Uterus (tissue), 4 donors: ENCODE measurements around the gene LBP. TPM values are rescaled to one million over a fixed set of nuclear protein-coding genes. Genes with fewer than 3 reads are reported as not detected.

ENCODE experiments used
- DNase-seq, 2 donors: peaks; one replicate each; pipeline ENCODE4 v3.0.0-alpha.2; 2019 to 2020
- H3K27ac ChIP-seq, 2 donors: fragments of 200-600 bp; sonication (generic); 1 replicate in 1 of 2; 2 replicates in 1 of 2; pipeline ENCODE4 v1.5.1; 2016 to 2018
- H3K27me3 ChIP-seq, 2 donors: fragments of 200-600 bp; sonication (generic); one replicate each; pipeline ENCODE4 v1.5.1; 2018 to 2019; ENCODE audit warnings: control low read depth in 1 of 2
- H3K36me3 ChIP-seq, 2 donors: fragments of 200-600 bp; sonication (generic); one replicate each; pipeline ENCODE4 v1.5.1; 2019; ENCODE audit warnings: control low read depth in 1 of 2
- H3K4me1 ChIP-seq, 2 donors: fragments of 200-600 bp; sonication (generic); one replicate each; pipeline ENCODE4 v1.5.1; 2018 to 2019; ENCODE audit warnings: control low read depth in 1 of 2
- H3K4me3 ChIP-seq, 2 donors: fragments of 200-600 bp; sonication (generic); 1 replicate in 1 of 2; 2 replicates in 1 of 2; pipeline ENCODE4 v1.5.1; 2018 to 2019; ENCODE audit warnings: mild to moderate bottlenecking in 1 of 2
- H3K9me3 ChIP-seq, 2 donors: fragments of 200-600 bp; sonication (generic); one replicate each; pipeline ENCODE4 v1.5.1; 2019; ENCODE audit warnings: control low read depth in 1 of 2
- POLR2A ChIP-seq, 2 donors: fragments of 450-650 bp; IDR thresholded peaks; one replicate each; pipeline ENCODE4 v1.6.1; 2016; ENCODE audit warnings: antibody characterized with exemption in 2 of 2, mild to moderate bottlenecking in 1 of 2, moderate library complexity in 1 of 2
- intact Hi-C: fragments of 100-400 bp; cut with DNase I; formaldehyde crosslinking; loops from one replicate; pipeline ENCODE4 v1.15.1; 2023; ENCODE audit warnings: low total_unique reads
- total RNA-seq, 4 donors: library from RNA; depleted of rRNA in 3 of 4; stranded (reverse); fragments of >200 nt in 3 of 4; gene quantifications; one replicate each; pipeline versions ENCODE4 v1.1.0 to v1.2.4, GENCODE V29; 2014 to 2023
- TF ChIP-seq, protein P1 (sequence below), 4 experiments: fragments of 200-600 bp in 2 of 4; fragments of 450-650 bp in 2 of 4; sonication (generic) in 2 of 4; IDR thresholded peaks; one replicate each; pipeline ENCODE4 v1.5.1; 2016 to 2019; ENCODE audit warnings: antibody characterized with exemption in 4 of 4, mild to moderate bottlenecking in 2 of 4, moderate library complexity in 1 of 4
- donor health status: DM: yes; HTN: yes; CAD: no.

Gene LBP
- total RNA-seq, 4 donors from 2014 or later: not detected

DNA sequence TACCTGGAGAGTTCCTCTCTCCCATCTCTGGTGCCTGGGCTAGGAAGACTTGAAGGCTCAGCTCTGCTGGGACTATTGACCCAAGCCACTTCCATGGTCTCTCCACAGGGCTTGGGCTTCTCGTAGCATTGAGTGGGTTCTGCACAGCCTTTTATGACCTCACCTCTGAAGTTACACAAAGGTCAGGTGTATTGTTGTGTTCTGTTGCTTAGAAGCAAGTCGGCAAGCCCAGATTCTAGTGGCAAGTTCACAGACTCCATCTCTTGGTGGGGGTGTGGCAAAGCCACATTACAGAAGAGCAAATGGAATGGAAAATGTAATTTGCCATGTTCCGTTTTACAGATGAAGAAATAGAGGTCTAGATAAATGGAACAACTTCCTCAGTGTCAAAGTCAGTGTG is 28.9 kb upstream of the LBP start:
- Histone ChIP-seq H3K9me3 (no peaks in the 10 kb centered on the region), H3K4me1 (no peaks in the 10 kb centered on the region), H3K27me3 (no peaks in the 10 kb centered on the region), H3K36me3 (no peaks in the 10 kb centered on the region), H3K4me3 (no peak overlapping the region), H3K27ac (no peak overlapping the region)
- no peak for DNase-seq
- TF ChIP-seq POLR2A (IDR thresholded peaks at IDR 0.05): no peak
- TF ChIP-seq, protein P1, sequence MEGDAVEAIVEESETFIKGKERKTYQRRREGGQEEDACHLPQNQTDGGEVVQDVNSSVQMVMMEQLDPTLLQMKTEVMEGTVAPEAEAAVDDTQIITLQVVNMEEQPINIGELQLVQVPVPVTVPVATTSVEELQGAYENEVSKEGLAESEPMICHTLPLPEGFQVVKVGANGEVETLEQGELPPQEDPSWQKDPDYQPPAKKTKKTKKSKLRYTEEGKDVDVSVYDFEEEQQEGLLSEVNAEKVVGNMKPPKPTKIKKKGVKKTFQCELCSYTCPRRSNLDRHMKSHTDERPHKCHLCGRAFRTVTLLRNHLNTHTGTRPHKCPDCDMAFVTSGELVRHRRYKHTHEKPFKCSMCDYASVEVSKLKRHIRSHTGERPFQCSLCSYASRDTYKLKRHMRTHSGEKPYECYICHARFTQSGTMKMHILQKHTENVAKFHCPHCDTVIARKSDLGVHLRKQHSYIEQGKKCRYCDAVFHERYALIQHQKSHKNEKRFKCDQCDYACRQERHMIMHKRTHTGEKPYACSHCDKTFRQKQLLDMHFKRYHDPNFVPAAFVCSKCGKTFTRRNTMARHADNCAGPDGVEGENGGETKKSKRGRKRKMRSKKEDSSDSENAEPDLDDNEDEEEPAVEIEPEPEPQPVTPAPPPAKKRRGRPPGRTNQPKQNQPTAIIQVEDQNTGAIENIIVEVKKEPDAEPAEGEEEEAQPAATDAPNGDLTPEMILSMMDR (IDR thresholded peaks at IDR 0.05): no peak
- intact Hi-C loops: no loop called here

DNA sequence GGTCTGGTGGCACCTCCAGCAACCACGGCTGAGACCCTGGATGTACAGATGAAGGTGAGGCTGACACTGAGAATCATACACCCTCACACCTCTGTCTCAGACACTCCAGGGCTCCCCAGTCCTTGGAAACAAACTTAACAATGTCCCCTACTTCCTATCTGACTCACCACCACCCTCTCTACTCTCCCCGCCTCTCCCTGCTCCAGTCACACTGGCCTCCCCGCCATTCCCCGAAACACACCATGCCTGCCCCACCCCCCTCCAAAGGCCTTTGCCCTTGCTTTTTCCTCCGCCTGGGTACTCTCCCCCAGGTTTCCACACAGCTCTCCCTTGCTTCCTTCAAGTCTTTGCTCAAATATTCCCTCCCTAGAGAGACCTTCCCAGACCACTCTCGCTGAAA is 26.1 kb upstream of the LBP start:
- no peaks in the 10 kb centered on the region for H3K4me1 ChIP-seq
- no peaks in the 10 kb centered on the region for H3K36me3 ChIP-seq
- H3K4me3 ChIP-seq: no peak overlapping the region
- intact Hi-C loops: loop anchor here (10.0 kb wide), 1 partner anchor 85 kb away; no protein-coding TSS in a partner anchor
- TF ChIP-seq POLR2A (IDR thresholded peaks at IDR 0.05): no peak
- TF ChIP-seq, protein P1 (IDR thresholded peaks at IDR 0.05): no peak
- no peak for DNase-seq
- H3K27ac ChIP-seq: no peak overlapping the region
- no peaks in the 10 kb centered on the region for H3K9me3 ChIP-seq
- H3K27me3 ChIP-seq: no peaks in the 10 kb centered on the region

DNA sequence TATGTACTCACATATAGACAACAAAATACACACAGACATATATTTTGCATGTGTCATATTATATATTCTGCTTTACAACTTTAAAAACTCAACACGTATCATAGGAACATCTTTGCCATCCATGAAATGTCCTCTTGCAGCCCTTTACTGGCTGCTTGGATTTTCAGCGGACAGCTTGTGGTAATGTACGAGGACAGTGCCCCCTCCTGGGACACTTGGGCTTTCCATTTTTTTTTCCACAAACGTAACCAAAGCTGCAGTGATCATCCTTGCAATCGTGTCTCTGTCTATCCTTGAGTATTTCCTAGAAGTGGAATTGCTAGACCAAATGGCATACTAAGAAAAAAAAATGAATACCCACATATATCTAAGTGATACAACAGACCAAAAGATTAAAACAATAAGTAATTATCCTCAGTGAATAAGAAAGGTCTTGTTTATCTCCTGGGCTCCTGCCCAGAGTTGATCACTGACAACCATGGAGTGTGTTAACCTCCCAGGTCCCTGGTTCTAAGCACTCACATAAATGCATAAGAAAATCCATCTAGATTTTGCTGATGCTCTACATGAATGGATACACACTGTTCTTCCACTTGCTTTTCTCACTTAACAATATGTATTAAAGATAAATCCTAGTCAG is 24.2 kb upstream of the LBP start:
- Histone ChIP-seq H3K4me3 (no peak overlapping the region), H3K27me3 (no peaks in the 10 kb centered on the region), H3K36me3 (no peaks in the 10 kb centered on the region), H3K4me1 (no peaks in the 10 kb centered on the region), H3K9me3 (no peaks in the 10 kb centered on the region), H3K27ac (no peak overlapping the region)
- TF ChIP-seq, protein P1 (IDR thresholded peaks at IDR 0.05): peak; percentile 51 to 68 (median 59)
- no peak for TF ChIP-seq POLR2A (IDR thresholded peaks at IDR 0.05)
- peak; percentile 47 to 60 for DNase-seq
- intact Hi-C loops: loop anchor here (10.0 kb wide), 1 partner anchor 87 kb away; no protein-coding TSS in a partner anchor

DNA sequence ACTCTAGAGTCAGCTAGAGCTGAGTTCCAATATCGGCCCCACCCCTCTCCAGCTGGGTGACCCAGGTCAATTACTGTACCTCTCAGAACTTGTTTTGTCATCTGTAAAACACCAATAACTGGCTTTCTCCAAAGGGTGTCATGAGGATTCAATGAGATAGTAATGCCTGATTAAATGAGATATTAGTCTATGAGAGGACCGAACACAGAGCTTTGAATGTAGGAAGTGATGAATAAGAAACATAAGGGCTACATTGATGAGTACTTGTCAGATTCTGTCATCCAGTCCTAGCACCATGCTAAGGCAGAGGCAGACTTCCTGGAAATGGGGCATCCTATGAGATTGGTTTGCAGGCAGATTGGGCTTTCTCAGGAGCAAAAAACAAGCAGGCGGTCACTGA is 22.1 kb upstream of the LBP start:
- H3K4me3 ChIP-seq: no peak overlapping the region
- no peak overlapping the region for H3K27ac ChIP-seq
- H3K4me1 ChIP-seq: no peaks in the 10 kb centered on the region
- no peaks in the 10 kb centered on the region for H3K9me3 ChIP-seq
- H3K36me3 ChIP-seq: no peaks in the 10 kb centered on the region
- no peak for DNase-seq
- no peaks in the 10 kb centered on the region for H3K27me3 ChIP-seq
- no peak for TF ChIP-seq POLR2A (IDR thresholded peaks at IDR 0.05)
- TF ChIP-seq, protein P1 (IDR thresholded peaks at IDR 0.05): no peak
- intact Hi-C loops: loop anchor here (10.0 kb wide), 1 partner anchor 89 kb away; no protein-coding TSS in a partner anchor

DNA sequence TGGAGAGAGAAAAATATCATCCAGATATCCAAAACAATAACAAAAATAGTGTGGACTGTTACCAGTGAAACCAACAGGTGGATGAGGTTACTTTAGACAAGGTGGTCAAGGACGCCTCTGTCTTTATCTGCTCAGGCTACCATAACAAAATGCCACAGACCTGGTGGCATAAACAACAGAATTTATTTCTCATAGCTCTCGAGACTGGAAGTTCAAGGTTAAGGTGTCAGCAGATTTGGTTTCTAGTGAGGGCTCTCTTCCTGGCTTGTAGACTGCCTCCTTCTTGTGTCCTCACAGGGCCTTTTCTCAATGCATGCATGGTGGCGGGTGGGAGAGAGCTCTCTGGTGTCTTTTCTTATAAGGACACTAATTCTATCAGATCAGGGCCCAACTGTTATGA is 21.1 kb upstream of the LBP start:
- no peak overlapping the region for H3K27ac ChIP-seq
- TF ChIP-seq, protein P1 (IDR thresholded peaks at IDR 0.05): no peak
- TF ChIP-seq POLR2A (IDR thresholded peaks at IDR 0.05): no peak
- no peaks in the 10 kb centered on the region for H3K9me3 ChIP-seq
- intact Hi-C loops: loop anchor here (10.0 kb wide), 1 partner anchor 90 kb away; no protein-coding TSS in a partner anchor
- no peaks in the 10 kb centered on the region for H3K36me3 ChIP-seq
- no peak for DNase-seq
- no peaks in the 10 kb centered on the region for H3K4me1 ChIP-seq
- no peak overlapping the region for H3K4me3 ChIP-seq
- no peaks in the 10 kb centered on the region for H3K27me3 ChIP-seq
